GM23248 (cell line): ENCODE measurements around the gene DDOST. TPM values are rescaled to one million over a fixed set of nuclear protein-coding genes. Genes with fewer than 3 reads are reported as not detected.

Source experiments
- DNase-seq: peaks from one replicate; pipeline ENCODE4 v3.0.0-alpha.2; 2015
- H2AFZ ChIP-seq: fragments of 200-600 bp; sonication (generic); 2 replicates; pipeline ENCODE4 v1.6.1; 2016; ENCODE audit warnings: antibody characterized with exemption
- H3F3A ChIP-seq: fragments of 200-600 bp; sonication (generic); 2 replicates; pipeline ENCODE4 v1.6.1; 2016; ENCODE audit warnings: mild to moderate bottlenecking, antibody characterized with exemption, mixed run types; ENCODE audit not compliant: insufficient read depth
- H3K27ac ChIP-seq: fragments of 200-600 bp; sonication (generic); 2 replicates; pipeline ENCODE4 v1.5.1; 2016; ENCODE audit warnings: mild to moderate bottlenecking
- H3K27me3 ChIP-seq: fragments of 200-600 bp; sonication (generic); replicated peaks from 2 replicates; pipeline ENCODE4 v1.6.1; 2016; ENCODE audit warnings: mild to moderate bottlenecking; ENCODE audit not compliant: insufficient read depth
- H3K36me3 ChIP-seq: fragments of 200-600 bp; sonication (generic); 2 replicates; pipeline ENCODE4 v1.6.1; 2016; ENCODE audit warnings: low read depth, mild to moderate bottlenecking
- H3K4me1 ChIP-seq: fragments of 200-600 bp; sonication (generic); 2 replicates; pipeline ENCODE4 v1.6.1; 2016; ENCODE audit warnings: mild to moderate bottlenecking; ENCODE audit not compliant: insufficient read depth
- H3K4me2 ChIP-seq: fragments of 200-600 bp; sonication (generic); one replicate; pipeline ENCODE4 v1.6.1; 2016; ENCODE audit warnings: mild to moderate bottlenecking; ENCODE audit not compliant: unreplicated experiment
- H3K4me3 ChIP-seq: fragments of 200-600 bp; sonication (generic); 2 replicates; pipeline ENCODE4 v1.5.1; 2016; ENCODE audit warnings: mild to moderate bottlenecking
- H3K79me2 ChIP-seq: fragments of 200-600 bp; sonication (generic); 2 replicates; pipeline ENCODE4 v1.6.1; 2016; ENCODE audit warnings: mild to moderate bottlenecking; ENCODE audit not compliant: insufficient read depth
- H3K9ac ChIP-seq: fragments of 200-600 bp; sonication (generic); 2 replicates; pipeline ENCODE4 v1.6.1; 2016; ENCODE audit warnings: mild to moderate bottlenecking
- H3K9me2 ChIP-seq: fragments of 200-600 bp; sonication (generic); 2 replicates; pipeline ENCODE4 v1.6.1; 2016; ENCODE audit warnings: mixed run types, mild to moderate bottlenecking, moderate library complexity; ENCODE audit not compliant: insufficient read depth
- H3K9me3 ChIP-seq: fragments of 200-600 bp; sonication (generic); one replicate; pipeline ENCODE4 v1.6.1; 2017; ENCODE audit warnings: low read depth
- H4K20me1 ChIP-seq: fragments of 200-600 bp; sonication (generic); 2 replicates; pipeline ENCODE4 v1.6.0; 2016; ENCODE audit not compliant: insufficient read depth
- EZH2 ChIP-seq: fragments of 200-600 bp; sonication (generic); IDR thresholded peaks from 2 replicates; pipeline ENCODE4 v1.6.1; 2018; ENCODE audit warnings: antibody characterized with exemption, mild to moderate bottlenecking; ENCODE audit not compliant: insufficient read depth, poor library complexity, severe bottlenecking
- EZH2phosphoT487 ChIP-seq: fragments of 200-600 bp; sonication (generic); IDR thresholded peaks from 2 replicates; pipeline ENCODE4 v1.6.1; 2018; ENCODE audit warnings: antibody characterized with exemption, moderate library complexity, mild to moderate bottlenecking, low read depth; ENCODE audit not compliant: insufficient read depth
- WGBS, 2 experiments: methylation state at CpG; one replicate each; pipeline ENCODE4 v1.1.6; 2015 to 2017; ENCODE audit warnings: low lambda C conversion rate in 2 of 2, low coverage in 1 of 2; ENCODE audit errors: missing lambda C conversion rate in 2 of 2; 5-methylcytosine and 5-hydroxymethylcytosine counted together
- in situ Hi-C: fragments of 300-500 bp; cut with MboI; formaldehyde crosslinking; loops from 2 replicates; pipeline ENCODE4 v1.15.0; 2020
- polyA plus RNA-seq: library from polyadenylated mRNA; unstranded; fragments of >200 nt; fragmentation: Nextera tagmentation; extraction: Ambion mirVana; gene quantifications from 2 replicates; pipeline ENCODE4 v1.2.1, GENCODE V29; 2016
- total RNA-seq: library from RNA; depleted of rRNA; stranded (reverse); fragments of >200 nt; shearing (Covaris generic); gene quantifications from 2 replicates; pipeline ENCODE4 v1.2.3, GENCODE V29; 2014

DDOST gene
- total and polyA plus RNA-seq, 2 experiments from 2014 or later = 348 to 356 TPM

DNA sequence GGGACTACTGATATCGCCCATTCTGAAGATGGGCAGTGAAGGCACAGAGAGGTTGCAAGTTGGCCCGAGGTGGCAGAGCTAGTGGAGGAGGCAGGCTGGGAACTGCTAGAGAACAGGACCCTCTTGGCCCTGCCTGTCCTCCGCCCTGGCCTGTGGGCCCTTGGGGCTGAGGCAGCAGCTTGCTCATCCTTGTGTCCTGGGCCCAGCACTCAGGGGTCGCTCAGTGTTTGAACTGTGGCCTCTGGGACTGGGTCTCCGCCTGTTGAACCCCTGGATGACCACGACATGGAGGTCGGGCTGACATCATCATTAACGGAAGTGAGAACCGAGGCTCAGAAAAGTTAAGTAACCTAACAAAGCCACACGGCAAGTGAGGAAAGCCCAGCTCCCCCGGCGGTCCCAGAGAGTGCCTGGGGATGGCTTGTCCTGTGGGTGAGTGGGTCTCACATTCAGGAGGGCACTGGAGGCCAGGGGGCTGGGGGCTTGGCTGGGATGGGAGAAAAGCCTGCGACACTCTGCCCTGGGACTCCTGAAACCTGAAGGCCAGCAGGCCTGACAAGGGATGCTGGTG is 23.0 kb upstream of the DDOST start:
- no peaks in the 10 kb centered on the region for H3F3A ChIP-seq
- H2AFZ ChIP-seq = no peak overlapping the region
- WGBS, 2 experiments = 78 to 81% methylated on average over 13 of the region's 13 CpGs
- in situ Hi-C loops = no loop called here
- H3K27ac ChIP-seq = no peak overlapping the region
- H3K4me1 ChIP-seq = no peaks in the 10 kb centered on the region
- no peaks in the 10 kb centered on the region for H3K36me3 ChIP-seq
- DNase-seq = no peak
- H3K9me2 ChIP-seq = no peaks in the 10 kb centered on the region
- no peaks in the 10 kb centered on the region for H3K79me2 ChIP-seq
- TF ChIP-seq EZH2 (no peak), EZH2phosphoT487 (no peak)
- no peak overlapping the region for H3K4me2 ChIP-seq
- H3K27me3 ChIP-seq = no peaks in the 10 kb centered on the region
- H3K4me3 ChIP-seq = no peak overlapping the region
- no peak overlapping the region for H3K9ac ChIP-seq
- no peaks in the 10 kb centered on the region for H4K20me1 ChIP-seq
- no peaks in the 10 kb centered on the region for H3K9me3 ChIP-seq

DNA sequence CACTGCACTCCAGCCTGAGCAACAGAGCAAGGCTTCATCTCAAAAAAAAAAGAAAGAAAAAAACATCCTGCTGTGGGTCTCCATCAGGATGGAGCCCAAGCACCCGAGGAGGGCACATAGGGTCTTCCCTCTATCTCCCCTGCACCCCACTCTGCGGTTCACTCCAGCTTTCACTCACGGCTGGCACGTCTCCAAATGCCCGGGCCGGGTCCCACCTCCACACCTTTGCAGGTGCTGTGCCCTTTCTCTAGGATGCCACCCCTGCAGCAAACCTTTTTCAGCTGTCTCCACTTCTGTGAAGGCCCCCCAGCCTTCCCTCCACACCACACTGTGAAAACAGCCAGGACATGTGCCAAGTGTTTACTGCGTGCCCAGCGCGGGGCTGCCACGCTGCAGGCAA is 22.4 kb upstream of the DDOST start:
- H3K4me3 ChIP-seq = no peak overlapping the region
- no peaks in the 10 kb centered on the region for H3K9me3 ChIP-seq
- in situ Hi-C loops = no loop called here
- DNase-seq = no peak
- no peaks in the 10 kb centered on the region for H3K79me2 ChIP-seq
- no peak overlapping the region for H3K9ac ChIP-seq
- H3K27ac ChIP-seq = no peak overlapping the region
- H2AFZ ChIP-seq = no peak overlapping the region
- 74 to 76% methylated on average over 10 of the region's 10 CpGs for WGBS, 2 experiments
- H3K4me1 ChIP-seq = no peaks in the 10 kb centered on the region
- no peaks in the 10 kb centered on the region for H3K27me3 ChIP-seq
- no peaks in the 10 kb centered on the region for H3K9me2 ChIP-seq
- H3K4me2 ChIP-seq = no peak overlapping the region
- H4K20me1 ChIP-seq = no peaks in the 10 kb centered on the region
- no peaks in the 10 kb centered on the region for H3F3A ChIP-seq
- TF ChIP-seq EZH2 = no peak
- no peak for TF ChIP-seq EZH2phosphoT487
- H3K36me3 ChIP-seq = no peaks in the 10 kb centered on the region

DNA sequence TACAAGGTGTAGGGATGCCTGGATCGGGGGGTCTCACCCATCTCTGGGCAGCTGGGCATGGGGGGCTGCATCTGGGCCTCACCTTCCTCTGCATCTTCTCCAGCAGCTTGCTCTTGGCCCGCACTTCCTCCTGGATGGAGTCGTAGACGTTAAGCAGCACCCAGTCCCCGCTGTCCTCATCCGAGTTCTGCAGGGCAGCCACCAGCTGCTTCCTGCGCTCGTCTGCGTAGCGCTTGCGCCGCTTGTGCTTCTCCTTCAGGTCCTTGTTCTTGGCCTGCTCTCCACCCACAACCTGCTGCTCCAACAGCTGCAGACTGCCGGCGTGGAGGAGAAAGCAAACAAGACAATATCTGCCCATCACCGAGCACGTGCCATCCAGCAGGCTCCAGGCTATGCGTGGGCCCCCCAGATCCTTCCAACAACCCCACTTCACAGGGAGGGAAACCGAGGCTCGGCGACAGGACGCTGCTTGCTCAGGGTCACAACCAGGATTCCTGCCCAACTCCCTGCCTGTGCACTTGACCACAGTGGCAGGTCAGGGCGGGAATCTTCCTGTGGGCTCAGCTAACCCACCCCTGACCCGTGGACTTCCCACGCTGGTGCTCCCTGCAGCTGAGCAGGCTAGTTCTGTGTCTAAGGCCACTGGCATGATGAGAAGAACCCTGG is 21.5 kb upstream of the DDOST start:
- no peaks in the 10 kb centered on the region for H4K20me1 ChIP-seq
- in situ Hi-C loops = no loop called here
- no peak overlapping the region for H3K27ac ChIP-seq

DNA sequence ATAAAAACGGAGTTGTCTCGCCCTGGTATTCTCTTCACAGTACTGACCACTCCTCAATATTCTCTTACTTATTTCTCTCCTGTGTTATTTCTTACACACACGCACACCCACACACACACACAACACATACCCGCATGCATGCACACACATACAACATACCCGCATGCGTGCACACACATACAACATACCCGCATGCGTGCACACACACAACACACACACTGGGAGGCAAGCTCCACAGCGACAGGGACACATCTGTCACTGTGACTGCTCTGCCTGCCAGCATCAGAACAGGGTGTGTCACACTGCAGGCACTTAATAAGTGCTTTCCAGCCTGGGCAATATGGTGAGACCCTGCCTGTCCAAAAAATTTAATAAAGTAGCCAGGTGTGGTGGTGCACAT is 20.8 kb upstream of the DDOST start:
- H3K4me1 ChIP-seq = no peaks in the 10 kb centered on the region
- H3K9me2 ChIP-seq = no peaks in the 10 kb centered on the region
- WGBS, 2 experiments = 83 to 84% methylated on average over 9 of the region's 9 CpGs
- in situ Hi-C loops = no loop called here
- no peak for TF ChIP-seq EZH2
- no peak for TF ChIP-seq EZH2phosphoT487
- no peak overlapping the region for H2AFZ ChIP-seq
- no peak overlapping the region for H3K27ac ChIP-seq
- H3K27me3 ChIP-seq = no peaks in the 10 kb centered on the region
- H3K9ac ChIP-seq = no peak overlapping the region
- H3K79me2 ChIP-seq = no peaks in the 10 kb centered on the region
- H3K36me3 ChIP-seq = no peaks in the 10 kb centered on the region
- DNase-seq = no peak
- H3K4me3 ChIP-seq = no peak overlapping the region
- H3K4me2 ChIP-seq = no peak overlapping the region
- H4K20me1 ChIP-seq = no peaks in the 10 kb centered on the region
- no peaks in the 10 kb centered on the region for H3K9me3 ChIP-seq
- H3F3A ChIP-seq = no peaks in the 10 kb centered on the region

More for the DNA sequence above, 21.5 kb upstream of the DDOST start:
- WGBS, 2 experiments = 76 to 80% methylated on average over 20 to 24 of the region's 24 CpGs
- no peaks in the 10 kb centered on the region for H3K79me2 ChIP-seq
- DNase-seq = no peak
- no peak for TF ChIP-seq EZH2
- TF ChIP-seq EZH2phosphoT487 = no peak
- H3K4me1 ChIP-seq = no peaks in the 10 kb centered on the region
- no peaks in the 10 kb centered on the region for H3K9me3 ChIP-seq
- no peaks in the 10 kb centered on the region for H3K36me3 ChIP-seq
- no peak overlapping the region for H3K4me3 ChIP-seq
- no peaks in the 10 kb centered on the region for H3K9me2 ChIP-seq
- H3K27me3 ChIP-seq = no peaks in the 10 kb centered on the region
- no peaks in the 10 kb centered on the region for H3F3A ChIP-seq
- H3K4me2 ChIP-seq = no peak overlapping the region
- H3K9ac ChIP-seq = no peak overlapping the region
- H2AFZ ChIP-seq = no peak overlapping the region
